Mesothelial cell of epicardium (in vitro differentiated cells): ENCODE measurements around the gene ANAPC2. TPM values are rescaled to one million over a fixed set of nuclear protein-coding genes. Genes with fewer than 3 reads are reported as not detected.

Experiments
- DNase-seq, 2 experiments: peaks; one replicate each; pipeline ENCODE4 v3.0.0; 2021; ENCODE audit warnings: low spot score in 2 of 2; ENCODE audit not compliant: unreplicated experiment in 2 of 2
- H3K27ac Mint-ChIP-seq: 2 replicates; pipeline ENCODE4 v1.8.0; 2021; ENCODE audit warnings: mixed read lengths
- H3K27me3 Mint-ChIP-seq: 2 replicates; pipeline ENCODE4 v1.8.0; 2021; ENCODE audit warnings: low read depth, mixed read lengths
- H3K36me3 Mint-ChIP-seq: 2 replicates; pipeline ENCODE4 v1.8.0; 2021; ENCODE audit warnings: mixed read lengths
- H3K4me1 Mint-ChIP-seq: 2 replicates; pipeline ENCODE4 v1.8.0; 2021; ENCODE audit warnings: mixed read lengths
- H3K4me3 Mint-ChIP-seq: 2 replicates; pipeline ENCODE4 v1.8.0; 2021; ENCODE audit warnings: mild to moderate bottlenecking, moderate library complexity, mixed read lengths
- H3K9me3 Mint-ChIP-seq: 2 replicates; pipeline ENCODE4 v1.8.0; 2021; ENCODE audit warnings: mixed read lengths
- total RNA-seq: library from RNA; stranded (reverse); gene quantifications from 3 replicates; pipeline ENCODE4 v1.2.1, GENCODE V29; 2021
- TF ChIP-seq, protein P1 (sequence below): fragments of 200-600 bp; sonication (generic); IDR thresholded peaks from one replicate; pipeline ENCODE4 v1.5.0; 2021; ENCODE audit warnings: antibody characterized with exemption; ENCODE audit not compliant: unreplicated experiment

ANAPC2 gene
- total RNA-seq, 1 donor from 2014 or later, result 89.3 TPM

GRCh38 chr9:137134191-137134590 is 54.2 kb downstream of the ANAPC2 start:
- H3K9me3 Mint-ChIP-seq, result no peaks in the 10 kb centered on the region
- no peak overlapping the region for H3K4me3 Mint-ChIP-seq
- H3K27ac Mint-ChIP-seq, result no peak overlapping the region
- H3K27me3 Mint-ChIP-seq, result peaks cover 61% of the 10 kb centered on the region
- no peak for DNase-seq
- TF ChIP-seq, protein P1, sequence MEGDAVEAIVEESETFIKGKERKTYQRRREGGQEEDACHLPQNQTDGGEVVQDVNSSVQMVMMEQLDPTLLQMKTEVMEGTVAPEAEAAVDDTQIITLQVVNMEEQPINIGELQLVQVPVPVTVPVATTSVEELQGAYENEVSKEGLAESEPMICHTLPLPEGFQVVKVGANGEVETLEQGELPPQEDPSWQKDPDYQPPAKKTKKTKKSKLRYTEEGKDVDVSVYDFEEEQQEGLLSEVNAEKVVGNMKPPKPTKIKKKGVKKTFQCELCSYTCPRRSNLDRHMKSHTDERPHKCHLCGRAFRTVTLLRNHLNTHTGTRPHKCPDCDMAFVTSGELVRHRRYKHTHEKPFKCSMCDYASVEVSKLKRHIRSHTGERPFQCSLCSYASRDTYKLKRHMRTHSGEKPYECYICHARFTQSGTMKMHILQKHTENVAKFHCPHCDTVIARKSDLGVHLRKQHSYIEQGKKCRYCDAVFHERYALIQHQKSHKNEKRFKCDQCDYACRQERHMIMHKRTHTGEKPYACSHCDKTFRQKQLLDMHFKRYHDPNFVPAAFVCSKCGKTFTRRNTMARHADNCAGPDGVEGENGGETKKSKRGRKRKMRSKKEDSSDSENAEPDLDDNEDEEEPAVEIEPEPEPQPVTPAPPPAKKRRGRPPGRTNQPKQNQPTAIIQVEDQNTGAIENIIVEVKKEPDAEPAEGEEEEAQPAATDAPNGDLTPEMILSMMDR, result no peak
- no peaks in the 10 kb centered on the region for H3K4me1 Mint-ChIP-seq
- H3K36me3 Mint-ChIP-seq, result no peaks in the 10 kb centered on the region

- no peak for DNase-seq
- Mint-ChIP-seq H3K27me3 (peaks cover 25% of the 10 kb centered on the region), H3K36me3 (peaks cover 2% of the 10 kb centered on the region), H3K4me1 (peaks cover 21% of the 10 kb centered on the region), H3K9me3 (no peaks in the 10 kb centered on the region), H3K4me3 (peak overlapping the region; percentile 67), H3K27ac (no peak overlapping the region)
- TF ChIP-seq, protein P1, result no peak
These were observed 58.1 kb downstream of the ANAPC2 start for GRCh38 chr9:137130176-137130755.

DNA sequence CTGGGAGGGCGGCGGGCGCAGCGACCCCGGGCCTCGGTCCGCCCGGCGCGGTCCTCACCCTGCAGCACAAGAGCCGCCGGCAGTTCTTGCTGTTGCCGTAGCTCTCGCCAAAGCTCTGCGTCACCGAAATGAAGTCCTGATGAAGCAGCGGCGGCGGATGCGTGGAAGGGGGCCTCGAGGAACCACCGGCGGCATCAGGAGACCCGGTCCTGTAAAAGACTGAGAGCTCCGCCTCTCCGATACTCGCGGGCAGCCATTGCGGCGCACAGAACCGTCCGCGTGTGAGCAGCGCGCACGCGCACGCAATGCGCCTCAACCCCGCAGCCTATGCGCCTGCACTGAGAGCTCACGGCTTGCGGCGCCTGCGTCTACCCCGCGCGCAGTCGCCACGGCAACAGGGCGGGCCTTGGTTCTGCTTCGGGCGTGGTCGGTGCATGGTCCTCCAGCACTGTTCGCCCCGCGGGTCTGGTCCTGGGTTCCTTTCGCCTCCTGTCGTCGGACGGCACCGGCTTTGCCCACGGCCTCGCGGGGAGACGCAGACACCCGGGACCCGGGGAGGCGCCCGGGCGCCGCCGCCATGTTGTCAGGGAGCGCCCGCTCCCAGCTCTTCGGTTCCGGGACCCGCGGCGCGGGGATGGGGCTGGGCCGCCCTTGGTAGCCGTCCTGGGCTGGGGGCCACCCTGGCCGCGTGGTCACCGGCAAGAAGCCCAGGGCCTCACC is 58.7 kb downstream of the ANAPC2 start:
- Mint-ChIP-seq H3K36me3 (peaks cover 2% of the 10 kb centered on the region), H3K9me3 (no peaks in the 10 kb centered on the region), H3K27me3 (peaks cover 20% of the 10 kb centered on the region), H3K27ac (peak overlapping the region; percentile 69), H3K4me1 (peaks cover 21% of the 10 kb centered on the region), H3K4me3 (peak overlapping the region; percentile 83)
- DNase-seq, result peak; percentile 76 to 88
- TF ChIP-seq, protein P1, result no peak

- TF ChIP-seq, protein P1, result no peak
- DNase-seq, result no peak
- peak overlapping the region; percentile 85 for H3K27ac Mint-ChIP-seq
- no peaks in the 10 kb centered on the region for H3K9me3 Mint-ChIP-seq
- peaks cover 15% of the 10 kb centered on the region for H3K27me3 Mint-ChIP-seq
- H3K36me3 Mint-ChIP-seq, result peaks cover 2% of the 10 kb centered on the region
- H3K4me3 Mint-ChIP-seq, result peak overlapping the region; percentile 83
- H3K4me1 Mint-ChIP-seq, result peaks cover 21% of the 10 kb centered on the region
These were observed 59.4 kb downstream of the ANAPC2 start for GRCh38 chr9:137128862-137129455.

- peak overlapping the region; percentile 83 for H3K4me3 Mint-ChIP-seq
- H3K36me3 Mint-ChIP-seq, result peaks cover 2% of the 10 kb centered on the region
- H3K4me1 Mint-ChIP-seq, result peaks cover 21% of the 10 kb centered on the region
- TF ChIP-seq, protein P1, result no peak
- peak overlapping the region; percentile 85 for H3K27ac Mint-ChIP-seq
- no peaks in the 10 kb centered on the region for H3K9me3 Mint-ChIP-seq
- peaks cover 12% of the 10 kb centered on the region for H3K27me3 Mint-ChIP-seq
- DNase-seq, result no peak
These were observed 60.0 kb downstream of the ANAPC2 start for GRCh38 chr9:137128158-137128861.
